Keratinocyte (primary cell): ENCODE measurements around the gene DOCK7. TPM values are rescaled to one million over a fixed set of nuclear protein-coding genes. Genes with fewer than 3 reads are reported as not detected.

Source experiments
- DNase-seq: peaks from one replicate; pipeline ENCODE4 v3.0.0-alpha.2; 2011; ENCODE audit warnings: low read depth, missing footprints, low spot score
- FAIRE-seq: peaks from 2 replicates; lab custom pipeline; 2011; peaks lifted over from hg19 to GRCh38; lab: Jason Lieb, UNC
- H2AFZ ChIP-seq: 2 replicates; pipeline ENCODE4 v1.6.0; 2012; ENCODE audit warnings: low read length, control low read depth, inconsistent platforms; ENCODE audit not compliant: control insufficient read depth
- H3K27ac ChIP-seq: 2 replicates; pipeline ENCODE4 v1.5.1; 2011; ENCODE audit warnings: low read length; ENCODE audit not compliant: control insufficient read depth, insufficient read depth
- H3K27me3 ChIP-seq: 3 replicates; pipeline ENCODE4 v1.6.0; 2011; ENCODE audit warnings: low read length; ENCODE audit not compliant: control insufficient read depth, insufficient read depth; ENCODE audit errors: extremely low read depth
- H3K36me3 ChIP-seq, 2 experiments: 2 replicates in 1 of 2; 3 replicates in 1 of 2; pipeline ENCODE4 v1.5.1; 2011; ENCODE audit warnings: low read length in 2 of 2, mild to moderate bottlenecking in 1 of 2; ENCODE audit not compliant: control insufficient read depth in 2 of 2, insufficient read depth in 2 of 2; ENCODE audit errors: extremely low read depth in 1 of 2
- H3K4me1 ChIP-seq: 3 replicates; pipeline ENCODE4 v1.5.1; 2011; ENCODE audit warnings: low read length; ENCODE audit not compliant: control insufficient read depth, insufficient read depth; ENCODE audit errors: extremely low read depth
- H3K4me2 ChIP-seq: 3 replicates; pipeline ENCODE4 v1.6.0; 2011; ENCODE audit warnings: low read depth, low read length; ENCODE audit not compliant: control insufficient read depth, insufficient read depth; ENCODE audit errors: extremely low read depth
- H3K4me3 ChIP-seq, 3 experiments: fragments of 200-600 bp in 1 of 3; sonication (generic) in 1 of 3; 2 replicates in 2 of 3; 3 replicates in 1 of 3; pipeline ENCODE4 v1.5.1; 2011 to 2016; ENCODE audit warnings: low read length in 3 of 3, mild to moderate bottlenecking in 3 of 3, control low read depth in 2 of 3, inconsistent platforms in 1 of 3, low read depth in 1 of 3, mixed read lengths in 1 of 3, mixed run types in 1 of 3, moderate library complexity in 1 of 3; ENCODE audit not compliant: control insufficient read depth in 2 of 3, insufficient read depth in 2 of 3; ENCODE audit errors: extremely low read depth in 1 of 3
- H3K79me2 ChIP-seq: 2 replicates; pipeline ENCODE4 v1.6.0; 2012; ENCODE audit warnings: low read length; ENCODE audit not compliant: control insufficient read depth, insufficient read depth
- H3K9ac ChIP-seq: 3 replicates; pipeline ENCODE4 v1.6.0; 2011; ENCODE audit warnings: low read length; ENCODE audit not compliant: control insufficient read depth, insufficient read depth; ENCODE audit errors: extremely low read depth
- H3K9me1 ChIP-seq: 3 replicates; pipeline ENCODE4 v1.6.0; 2011; ENCODE audit warnings: low read length; ENCODE audit not compliant: control insufficient read depth, insufficient read depth; ENCODE audit errors: extremely low read depth
- H3K9me3 ChIP-seq: 2 replicates; pipeline ENCODE4 v1.5.1; 2012; ENCODE audit warnings: low read depth, low read length; ENCODE audit not compliant: control insufficient read depth
- H4K20me1 ChIP-seq: 3 replicates; pipeline ENCODE4 v1.6.0; 2011; ENCODE audit warnings: low read length; ENCODE audit not compliant: control insufficient read depth, insufficient read depth; ENCODE audit errors: extremely low read depth
- CTCF ChIP-seq, 3 experiments: IDR thresholded peaks in 1 of 3; conservative IDR thresholded peaks in 1 of 3; optimal IDR thresholded peaks in 1 of 3; 2 replicates in 2 of 3; 3 replicates in 1 of 3; pipeline versions ENCODE3 to v1.5.1; 2011; ENCODE audit warnings: low read length in 3 of 3, mild to moderate bottlenecking in 3 of 3, moderate library complexity in 2 of 3, control low read depth in 1 of 3, inconsistent platforms in 1 of 3; ENCODE audit not compliant: insufficient read depth in 2 of 3; ENCODE audit errors: extremely low read depth in 1 of 3
- EZH2 ChIP-seq: IDR thresholded peaks from one replicate; pipeline ENCODE4 v1.6.1; 2012; ENCODE audit warnings: inconsistent platforms, mild to moderate bottlenecking, low read length, moderate library complexity
- dilution Hi-C: fragments of 300-500 bp; cut with MboI; formaldehyde crosslinking; loops from one replicate; pipeline ENCODE4 v1.7.0; 2020; ENCODE audit warnings: low sequenced_read_pairs; ENCODE audit not compliant: extremely low pct_ligation_motif_present
- polyA plus RNA-seq, 5 experiments: library from polyadenylated mRNA; depleted of rRNA in 3 of 5; stranded (reverse) in 3 of 5; stranded (forward) in 1 of 5; unstranded in 1 of 5; fragments of >200 nt; gene quantifications; 1 replicate in 1 of 5; 2 replicates in 3 of 5; 3 replicates in 1 of 5; pipeline versions ENCODE4 v1.2.1 to v1.2.3, GENCODE V29; 2011 to 2012; ENCODE audit warnings: missing spikeins in 2 of 5, low read depth in 1 of 5, low replicate concordance in 1 of 5

Gene DOCK7
- polyA plus RNA-seq, 1 donor (not counting 4 experiments of a cell fraction or from before 2014, with no cell fraction given): 66.9 TPM

- Histone ChIP-seq H3K4me1 (no peaks in the 10 kb centered on the region), H3K27me3 (no peaks in the 10 kb centered on the region), H3K4me2 (no peak overlapping the region), H3K9ac (no peak overlapping the region), H4K20me1 (no peaks in the 10 kb centered on the region), H3K4me3 (no peak overlapping the region), H3K9me3 (no peaks in the 10 kb centered on the region), H3K27ac (no peak overlapping the region), H3K79me2 (no peaks in the 10 kb centered on the region), H2AFZ (no peak overlapping the region), H3K36me3 (peaks cover 0 to 2% of the 10 kb centered on the region in 2 experiments), H3K9me1 (no peaks in the 10 kb centered on the region)
- DNase-seq (no peak), FAIRE-seq (no peak)
- dilution Hi-C loops: no loop called here
- TF ChIP-seq EZH2: no peak
- TF ChIP-seq CTCF (optimal IDR thresholded peaks at IDR 0.05 in 1 of 3, IDR thresholded peaks at IDR 0.05 in 1 of 3, conservative IDR thresholded peaks at IDR 0.05 in 1 of 3; ENCODE audit: extremely low read depth in 1 of 3, insufficient read depth in 2 of 3, low read length in 3 of 3): no peak
Observed at GRCh38 chr1:62481681-62482080, 206.5 kb downstream of the DOCK7 start.

GRCh38 chr1:62476525-62477219 is 211.5 kb downstream of the DOCK7 start:
- H3K4me1 ChIP-seq: no peaks in the 10 kb centered on the region

More at GRCh38 chr1:62476525-62477219, 211.5 kb downstream of the DOCK7 start:
- H3K4me2 ChIP-seq: no peak overlapping the region
- DNase-seq (no peak), FAIRE-seq (no peak)
- no peaks in the 10 kb centered on the region for H3K9me3 ChIP-seq
- no peak overlapping the region for H3K9ac ChIP-seq
- no peak overlapping the region for H2AFZ ChIP-seq
- H3K9me1 ChIP-seq: no peaks in the 10 kb centered on the region
- H4K20me1 ChIP-seq: no peaks in the 10 kb centered on the region
- peaks cover 9 to 11% of the 10 kb centered on the region in 2 experiments for H3K36me3 ChIP-seq
- H3K79me2 ChIP-seq: no peaks in the 10 kb centered on the region
- no peak overlapping the region for H3K4me3 ChIP-seq
- TF ChIP-seq CTCF (optimal IDR thresholded peaks at IDR 0.05 in 1 of 3, IDR thresholded peaks at IDR 0.05 in 1 of 3, conservative IDR thresholded peaks at IDR 0.05 in 1 of 3; ENCODE audit: extremely low read depth in 1 of 3, insufficient read depth in 2 of 3, low read length in 3 of 3): no peak
- TF ChIP-seq EZH2: no peak
- no peak overlapping the region for H3K27ac ChIP-seq
- dilution Hi-C loops: no loop called here
- H3K27me3 ChIP-seq: no peaks in the 10 kb centered on the region
